ENCODE data around the gene SLC24A5.

The SLC24A5 gene

DNA sequence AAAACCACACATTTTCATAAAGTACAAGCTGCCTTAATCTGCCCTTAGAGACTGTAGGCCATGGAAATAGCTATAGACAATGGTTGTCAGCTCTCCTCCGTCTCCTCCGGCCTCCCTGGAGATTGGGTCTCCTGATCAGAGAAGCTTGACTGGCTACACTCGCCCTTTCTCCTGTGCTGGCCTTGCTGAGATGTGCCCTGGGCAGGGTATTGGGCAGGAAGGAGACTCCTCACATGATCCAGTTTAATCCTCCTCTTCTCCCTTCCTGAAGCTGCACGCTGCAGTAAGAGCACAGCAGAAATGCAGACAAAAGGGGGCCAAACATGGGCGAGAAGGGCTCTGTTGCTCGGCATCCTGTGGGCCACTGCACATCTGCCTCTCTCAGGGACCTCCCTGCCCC, at the start of gene SLC24A5:
Gene SLC24A5, plus strand, starts transcription at position 246 of the 400 bp plus-strand sequence. Its CDS starts 55 bp downstream, at position 301.
- H3K9ac ChIP-seq (ENCODE audit: low read depth, low read length) = no peak within 1 kb of the TSS
- H3K9me3 ChIP-seq (ENCODE audit: insufficient read depth, low read depth, low read length) = no peaks in the 10 kb centered on the region
- H3K36me3 ChIP-seq (ENCODE audit: insufficient read depth, low read depth, low read length) = no peaks in the 10 kb centered on the region
- H3K4me1 ChIP-seq (ENCODE audit: insufficient read depth, low read length) = peaks cover 3% of the 10 kb centered on the region; the same call in 1 of the 2 replicates
- H3K4me3 ChIP-seq (ENCODE audit: low read length) = no peak within 1 kb of the TSS
- H3K27ac ChIP-seq (ENCODE audit: low read length) = no peak within 1 kb of the TSS
- H3K27me3 ChIP-seq (ENCODE audit: insufficient read depth, low read length) = no peaks in the 10 kb centered on the region

DNA sequence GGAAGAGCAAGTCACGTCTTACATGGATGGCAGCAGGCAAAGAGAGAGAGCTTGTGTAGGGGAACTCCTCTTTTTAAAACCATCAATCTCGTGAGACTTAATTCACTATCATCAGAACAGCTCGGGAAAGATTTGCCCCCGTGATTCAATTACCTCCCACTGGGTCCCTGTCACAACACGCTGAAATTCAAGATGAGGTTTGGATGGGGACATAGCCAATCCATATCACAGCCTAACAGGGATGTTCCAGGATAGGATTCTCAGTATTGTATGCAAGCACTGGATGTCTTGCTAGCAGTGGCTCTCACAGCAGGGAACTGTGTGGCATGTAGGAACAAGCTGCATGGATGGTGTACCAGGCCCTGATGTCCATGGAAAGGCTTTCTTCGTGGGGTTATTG, 47.8 kb upstream of the SLC24A5 start:
- no peak overlapping the region for H3K27ac ChIP-seq (ENCODE audit: low read length)

DNA sequence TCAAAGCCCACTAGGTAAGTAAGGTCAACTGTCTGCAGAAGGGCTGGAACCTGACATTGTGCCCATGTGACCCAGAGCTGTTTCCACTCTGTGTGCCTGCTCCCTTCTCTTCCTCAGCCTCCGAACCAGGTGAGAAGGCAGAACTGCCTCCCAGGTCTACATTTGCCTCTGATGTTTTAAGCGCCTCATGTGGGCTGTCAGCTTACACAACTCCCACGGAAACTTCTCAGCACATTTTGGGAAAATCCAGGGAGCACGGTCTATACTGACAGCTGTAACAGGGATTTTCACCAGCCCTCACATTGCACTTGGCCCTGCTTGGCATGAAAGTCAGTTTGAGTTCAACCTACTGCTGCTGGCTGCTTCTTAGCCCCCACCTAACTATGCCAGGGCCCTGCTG, 46.9 kb upstream of the SLC24A5 start:
- no peaks in the 10 kb centered on the region for H3K27me3 ChIP-seq (ENCODE audit: insufficient read depth, low read length)
- H3K9ac ChIP-seq (ENCODE audit: low read depth, low read length) = no peak overlapping the region
- H3K27ac ChIP-seq (ENCODE audit: low read length) = no peak overlapping the region
- no peaks in the 10 kb centered on the region for H3K36me3 ChIP-seq (ENCODE audit: insufficient read depth, low read depth, low read length)
- H3K4me3 ChIP-seq (ENCODE audit: low read length) = no peak overlapping the region
- no peaks in the 10 kb centered on the region for H3K9me3 ChIP-seq (ENCODE audit: insufficient read depth, low read depth, low read length)
- H3K4me1 ChIP-seq (ENCODE audit: insufficient read depth, low read length) = no peaks in the 10 kb centered on the region

More for the DNA sequence above, 47.8 kb upstream of the SLC24A5 start:
- H3K27me3 ChIP-seq (ENCODE audit: insufficient read depth, low read length) = no peaks in the 10 kb centered on the region
- no peaks in the 10 kb centered on the region for H3K36me3 ChIP-seq (ENCODE audit: insufficient read depth, low read depth, low read length)
- no peaks in the 10 kb centered on the region for H3K9me3 ChIP-seq (ENCODE audit: insufficient read depth, low read depth, low read length)
- H3K4me3 ChIP-seq (ENCODE audit: low read length) = no peak overlapping the region
- H3K9ac ChIP-seq (ENCODE audit: low read depth, low read length) = no peak overlapping the region
- H3K4me1 ChIP-seq (ENCODE audit: insufficient read depth, low read length) = no peaks in the 10 kb centered on the region

DNA sequence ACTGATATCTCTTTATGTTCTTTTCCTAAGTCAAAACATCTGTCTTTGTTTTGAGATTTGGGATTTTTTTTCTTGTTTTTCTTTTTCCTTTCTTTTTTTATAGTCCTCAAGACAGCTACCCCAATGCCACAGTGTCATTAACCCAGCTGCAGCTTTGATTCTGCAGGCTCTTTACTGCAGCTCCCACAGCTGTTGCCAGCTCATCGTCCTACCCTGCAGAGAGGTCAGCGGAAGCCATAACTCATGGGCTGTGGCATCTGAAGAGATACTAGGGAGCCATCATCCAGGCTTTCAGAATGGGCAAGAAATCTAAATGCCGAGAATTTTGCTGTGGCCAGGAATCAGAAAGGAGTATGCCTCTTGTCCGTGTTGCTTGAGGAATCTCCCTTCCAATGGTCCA, 44.3 kb upstream of the SLC24A5 start:
- Histone ChIP-seq H3K9me3 (ENCODE audit: insufficient read depth, low read depth, low read length) (no peaks in the 10 kb centered on the region), H3K36me3 (ENCODE audit: insufficient read depth, low read depth, low read length) (no peaks in the 10 kb centered on the region), H3K27ac (ENCODE audit: low read length) (no peak overlapping the region), H3K9ac (ENCODE audit: low read depth, low read length) (no peak overlapping the region), H3K27me3 (ENCODE audit: insufficient read depth, low read length) (no peaks in the 10 kb centered on the region), H3K4me3 (ENCODE audit: low read length) (no peak overlapping the region), H3K4me1 (ENCODE audit: insufficient read depth, low read length) (no peaks in the 10 kb centered on the region)

DNA sequence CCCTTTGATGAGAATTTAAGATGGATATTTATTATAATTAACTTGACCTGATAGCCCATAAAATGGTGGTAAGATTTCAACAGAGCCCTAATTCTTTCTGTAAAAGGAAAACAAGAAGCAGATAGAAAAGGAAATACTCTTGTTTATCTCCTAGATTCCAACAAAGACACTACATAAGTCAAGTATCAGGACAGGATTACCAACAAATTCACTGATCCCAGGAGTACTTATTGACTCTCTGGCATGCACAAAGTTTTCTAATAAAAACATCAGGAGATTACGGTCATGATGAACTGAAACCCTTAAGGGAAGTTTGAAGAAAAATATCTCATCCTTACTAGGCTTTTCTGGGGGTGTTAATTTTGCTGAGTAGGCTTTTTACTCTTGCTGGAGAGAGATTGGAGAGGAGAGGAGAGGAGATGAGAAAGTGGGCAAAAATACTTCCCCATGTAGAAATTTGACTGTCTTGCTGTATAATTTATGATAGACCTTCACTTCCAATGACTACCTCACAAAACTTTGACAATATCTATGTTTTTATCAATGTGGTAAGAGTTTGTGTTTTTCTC, 43.1 kb upstream of the SLC24A5 start:
- Histone ChIP-seq H3K36me3 (ENCODE audit: insufficient read depth, low read depth, low read length) (no peaks in the 10 kb centered on the region), H3K9ac (ENCODE audit: low read depth, low read length) (no peak overlapping the region), H3K9me3 (ENCODE audit: insufficient read depth, low read depth, low read length) (no peaks in the 10 kb centered on the region), H3K27ac (ENCODE audit: low read length) (no peak overlapping the region), H3K27me3 (ENCODE audit: insufficient read depth, low read length) (no peaks in the 10 kb centered on the region), H3K4me1 (ENCODE audit: insufficient read depth, low read length) (no peaks in the 10 kb centered on the region), H3K4me3 (ENCODE audit: low read length) (no peak overlapping the region)

DNA sequence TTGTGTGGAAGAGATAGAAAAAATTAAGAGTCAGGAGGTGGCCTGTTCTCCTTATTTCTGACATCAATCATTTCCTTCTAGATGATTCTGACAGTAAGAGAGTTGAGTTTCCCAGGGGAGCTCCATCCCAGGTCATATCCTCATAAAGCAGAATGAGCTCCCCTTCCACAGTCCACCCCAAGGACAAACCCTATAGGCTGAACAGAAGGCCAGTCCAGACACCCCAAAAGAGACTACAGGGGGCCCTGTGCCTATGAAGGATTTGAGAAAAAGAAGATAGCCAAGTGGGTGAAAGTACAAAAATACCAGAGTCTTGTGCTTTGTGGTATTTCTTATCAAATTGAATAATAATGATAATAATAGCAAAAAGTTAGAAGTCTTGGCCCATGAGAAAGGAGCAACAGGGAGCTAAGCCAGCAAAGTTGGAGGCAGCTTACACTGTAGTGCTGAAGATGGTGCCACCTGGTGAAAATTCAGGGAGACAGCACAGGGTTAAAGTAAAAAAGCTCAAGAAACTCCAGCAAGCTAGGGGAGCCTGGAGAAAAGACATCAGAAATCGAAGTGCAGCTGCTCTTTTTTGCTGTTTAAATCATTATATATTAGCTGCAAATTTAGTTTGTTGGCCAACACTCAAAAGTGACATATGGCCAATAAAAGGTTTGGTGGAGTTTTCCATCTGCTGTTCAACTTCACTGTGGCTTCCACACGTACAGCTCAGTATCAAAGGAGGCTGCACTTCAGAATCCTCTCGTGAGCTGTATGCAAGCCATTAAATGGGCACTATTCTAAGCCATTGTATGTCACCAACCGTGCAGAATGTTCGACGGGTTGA, 35.8 kb upstream of the SLC24A5 start:
- Histone ChIP-seq H3K4me1 (ENCODE audit: insufficient read depth, low read length) (no peaks in the 10 kb centered on the region), H3K36me3 (ENCODE audit: insufficient read depth, low read depth, low read length) (no peaks in the 10 kb centered on the region), H3K27ac (ENCODE audit: low read length) (no peak overlapping the region), H3K27me3 (ENCODE audit: insufficient read depth, low read length) (no peaks in the 10 kb centered on the region), H3K9me3 (ENCODE audit: insufficient read depth, low read depth, low read length) (peaks cover 21% of the 10 kb centered on the region), H3K4me3 (ENCODE audit: low read length) (no peak overlapping the region), H3K9ac (ENCODE audit: low read depth, low read length) (no peak overlapping the region)

DNA sequence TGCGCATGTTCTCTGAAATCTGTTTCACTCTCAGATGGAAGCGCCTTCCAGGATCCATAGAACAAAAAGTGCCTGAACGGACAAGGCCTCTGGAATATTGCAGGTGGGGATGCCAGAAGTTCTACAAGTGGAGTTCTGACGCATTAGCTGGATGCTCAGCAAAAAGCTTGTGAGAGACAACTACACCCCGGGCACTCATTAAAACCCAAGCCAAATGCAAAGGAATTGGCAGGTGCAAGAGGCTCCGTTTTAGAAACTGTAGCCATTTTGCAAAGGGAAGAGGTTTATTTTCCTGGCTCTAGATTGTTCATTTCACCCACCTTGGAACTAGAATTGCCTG, 35.2 kb upstream of the SLC24A5 start:
- H3K27ac ChIP-seq (ENCODE audit: low read length) = no peak overlapping the region
- no peaks in the 10 kb centered on the region for H3K36me3 ChIP-seq (ENCODE audit: insufficient read depth, low read depth, low read length)

DNA sequence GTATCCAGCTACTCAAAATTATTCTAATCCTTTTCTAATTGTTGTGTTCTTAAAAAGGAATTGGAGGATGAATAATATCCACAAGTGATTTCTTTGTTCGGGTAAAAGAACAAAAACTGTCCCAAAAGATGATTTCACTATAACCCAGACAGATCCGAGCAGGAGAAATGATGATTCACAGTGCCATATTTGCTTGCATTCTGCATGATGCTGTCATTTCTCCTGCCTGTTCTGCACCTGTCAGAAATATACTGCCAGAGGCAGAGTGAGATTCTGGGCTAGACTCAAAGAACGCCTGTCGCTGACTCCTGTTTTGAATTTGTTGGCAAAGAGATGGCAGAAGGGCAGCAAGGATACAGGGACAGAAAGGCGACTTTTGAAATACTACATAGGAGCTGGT, 34.7 kb upstream of the SLC24A5 start:
- Histone ChIP-seq H3K27ac (ENCODE audit: low read length) (no peak overlapping the region), H3K4me1 (ENCODE audit: insufficient read depth, low read length) (no peaks in the 10 kb centered on the region), H3K27me3 (ENCODE audit: insufficient read depth, low read length) (no peaks in the 10 kb centered on the region), H3K4me3 (ENCODE audit: low read length) (no peak overlapping the region), H3K9ac (ENCODE audit: low read depth, low read length) (no peak overlapping the region), H3K9me3 (ENCODE audit: insufficient read depth, low read depth, low read length) (peaks cover 21% of the 10 kb centered on the region), H3K36me3 (ENCODE audit: insufficient read depth, low read depth, low read length) (no peaks in the 10 kb centered on the region)

More for the DNA sequence above, 35.2 kb upstream of the SLC24A5 start:
- Histone ChIP-seq H3K27me3 (ENCODE audit: insufficient read depth, low read length) (no peaks in the 10 kb centered on the region), H3K9me3 (ENCODE audit: insufficient read depth, low read depth, low read length) (peaks cover 21% of the 10 kb centered on the region), H3K4me3 (ENCODE audit: low read length) (no peak overlapping the region), H3K4me1 (ENCODE audit: insufficient read depth, low read length) (no peaks in the 10 kb centered on the region), H3K9ac (ENCODE audit: low read depth, low read length) (no peak overlapping the region)

DNA sequence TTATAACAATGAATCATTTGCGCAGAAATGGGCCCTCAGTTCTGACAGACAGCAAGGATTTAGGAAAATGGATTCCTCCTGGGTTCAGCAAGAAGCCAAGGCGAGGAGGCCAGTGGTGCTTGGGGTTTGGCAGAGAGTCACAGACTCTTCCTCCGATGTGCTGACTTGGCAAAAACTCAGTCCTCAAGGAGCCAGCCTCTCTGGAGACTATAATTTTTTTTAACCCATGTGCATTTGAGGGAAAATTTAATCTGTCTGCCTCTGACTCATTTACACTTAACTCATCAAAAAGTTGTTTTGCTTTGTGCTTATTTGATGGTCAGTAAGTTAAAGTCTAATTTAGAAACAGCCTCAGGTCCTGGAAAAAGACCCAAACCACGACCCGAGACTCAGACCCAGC, 34.2 kb upstream of the SLC24A5 start:
- Histone ChIP-seq H3K27ac (ENCODE audit: low read length) (no peak overlapping the region), H3K4me1 (ENCODE audit: insufficient read depth, low read length) (no peaks in the 10 kb centered on the region), H3K9me3 (ENCODE audit: insufficient read depth, low read depth, low read length) (peaks cover 21% of the 10 kb centered on the region), H3K4me3 (ENCODE audit: low read length) (no peak overlapping the region), H3K36me3 (ENCODE audit: insufficient read depth, low read depth, low read length) (no peaks in the 10 kb centered on the region), H3K27me3 (ENCODE audit: insufficient read depth, low read length) (no peaks in the 10 kb centered on the region), H3K9ac (ENCODE audit: low read depth, low read length) (no peak overlapping the region)

DNA sequence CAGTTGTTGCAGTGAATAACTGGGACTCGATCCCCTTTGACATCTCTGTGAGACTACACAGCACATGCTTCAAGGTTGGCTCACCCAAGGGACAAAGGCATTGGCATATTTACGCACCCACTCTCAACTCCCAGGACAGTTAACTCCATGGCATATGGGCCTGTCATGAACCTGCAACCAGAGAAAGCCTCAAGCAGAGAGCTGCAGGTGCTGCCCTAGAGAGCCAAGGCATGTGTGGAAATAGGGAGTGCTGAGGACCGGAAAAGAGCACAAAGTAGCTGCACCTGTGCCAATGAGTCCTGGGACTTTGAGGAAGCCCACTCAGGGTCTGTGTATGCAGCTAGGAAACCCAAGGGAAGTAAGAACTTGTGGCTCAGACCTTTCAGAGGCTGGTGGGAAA, 32.9 kb upstream of the SLC24A5 start:
- Histone ChIP-seq H3K9me3 (ENCODE audit: insufficient read depth, low read depth, low read length) (peaks cover 21% of the 10 kb centered on the region), H3K27me3 (ENCODE audit: insufficient read depth, low read length) (no peaks in the 10 kb centered on the region), H3K9ac (ENCODE audit: low read depth, low read length) (no peak overlapping the region), H3K4me1 (ENCODE audit: insufficient read depth, low read length) (no peaks in the 10 kb centered on the region), H3K36me3 (ENCODE audit: insufficient read depth, low read depth, low read length) (no peaks in the 10 kb centered on the region), H3K4me3 (ENCODE audit: low read length) (no peak overlapping the region), H3K27ac (ENCODE audit: low read length) (no peak overlapping the region)

DNA sequence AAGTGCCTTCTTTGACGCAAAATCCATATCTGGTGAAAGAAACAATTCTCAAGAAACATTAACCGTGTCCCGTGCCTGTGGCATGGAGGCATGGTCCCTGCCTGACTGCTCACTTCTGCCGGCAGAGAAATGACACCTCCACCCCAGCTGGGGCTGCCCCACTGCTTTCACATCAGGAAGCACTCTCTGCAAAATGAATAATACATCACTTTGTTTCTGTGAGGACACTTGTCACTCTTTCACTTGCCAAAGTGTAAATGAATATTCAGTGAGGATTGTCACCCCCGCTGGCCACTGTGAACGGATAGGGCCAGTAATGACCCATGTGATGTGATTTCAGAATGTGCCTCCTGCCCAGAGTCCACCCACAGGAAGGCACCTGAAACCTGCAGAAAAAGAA, 31.1 kb upstream of the SLC24A5 start:
- Histone ChIP-seq H3K4me1 (ENCODE audit: insufficient read depth, low read length) (no peaks in the 10 kb centered on the region), H3K27me3 (ENCODE audit: insufficient read depth, low read length) (no peaks in the 10 kb centered on the region), H3K9ac (ENCODE audit: low read depth, low read length) (no peak overlapping the region), H3K4me3 (ENCODE audit: low read length) (no peak overlapping the region), H3K9me3 (ENCODE audit: insufficient read depth, low read depth, low read length) (peaks cover 21% of the 10 kb centered on the region), H3K27ac (ENCODE audit: low read length) (no peak overlapping the region), H3K36me3 (ENCODE audit: insufficient read depth, low read depth, low read length) (no peaks in the 10 kb centered on the region)

DNA sequence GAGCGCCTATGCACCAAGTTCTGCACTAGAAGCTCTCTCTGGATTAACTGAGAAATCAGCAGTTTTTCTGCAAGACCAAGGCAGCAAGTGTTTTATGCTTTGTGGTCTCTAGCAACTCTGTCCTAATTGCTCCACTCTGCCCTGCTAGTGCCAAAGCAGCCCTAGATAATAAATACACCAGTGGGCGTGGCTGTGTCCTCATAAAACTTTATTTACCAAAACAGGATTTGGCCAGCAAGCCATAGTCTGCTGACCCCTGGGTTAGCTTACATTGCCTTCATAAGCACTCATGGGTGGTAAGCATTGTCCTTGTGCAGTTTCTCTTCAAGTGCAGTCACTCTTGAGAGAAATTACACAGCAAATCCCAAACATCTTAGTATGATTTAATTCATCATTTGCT, 30.7 kb upstream of the SLC24A5 start:
- peaks cover 21% of the 10 kb centered on the region for H3K9me3 ChIP-seq (ENCODE audit: insufficient read depth, low read depth, low read length)
- no peak overlapping the region for H3K9ac ChIP-seq (ENCODE audit: low read depth, low read length)
- no peaks in the 10 kb centered on the region for H3K27me3 ChIP-seq (ENCODE audit: insufficient read depth, low read length)
- no peak overlapping the region for H3K4me3 ChIP-seq (ENCODE audit: low read length)
- no peaks in the 10 kb centered on the region for H3K36me3 ChIP-seq (ENCODE audit: insufficient read depth, low read depth, low read length)
- no peak overlapping the region for H3K27ac ChIP-seq (ENCODE audit: low read length)
- no peaks in the 10 kb centered on the region for H3K4me1 ChIP-seq (ENCODE audit: insufficient read depth, low read length)

Data from iPS-20b (cell line).